Neutrophil (primary cell): ENCODE measurements around the gene CACNA2D3.

Source experiments
- H3K27ac ChIP-seq: fragments of 200-600 bp; sonication (generic); 2 replicates; pipeline ENCODE4 v1.5.1; 2016; ENCODE audit warnings: mild to moderate bottlenecking, moderate library complexity
- H3K27me3 ChIP-seq: fragments of 200-600 bp; sonication (generic); 2 replicates; pipeline ENCODE4 v1.6.0; 2016; ENCODE audit warnings: mild to moderate bottlenecking
- H3K36me3 ChIP-seq: fragments of 200-600 bp; sonication (generic); 2 replicates; pipeline ENCODE4 v1.5.1; 2017
- H3K4me1 ChIP-seq, 2 experiments: fragments of 200-600 bp in 1 of 2; sonication (generic) in 1 of 2; 1 replicate in 1 of 2; 2 replicates in 1 of 2; pipeline versions ENCODE4 v1.5.1 to v1.6.1; 2013 to 2016; ENCODE audit warnings: low read depth in 1 of 2, low read length in 1 of 2, mild to moderate bottlenecking in 1 of 2, moderate library complexity in 1 of 2; ENCODE audit not compliant: control insufficient read depth in 1 of 2, insufficient read depth in 1 of 2
- H3K4me3 ChIP-seq, 2 experiments: fragments of 200-600 bp in 1 of 2; sonication (generic) in 1 of 2; 1 replicate in 1 of 2; 2 replicates in 1 of 2; pipeline ENCODE4 v1.5.1; 2013 to 2016; ENCODE audit warnings: low read depth in 1 of 2, low read length in 1 of 2, mild to moderate bottlenecking in 1 of 2, moderate library complexity in 1 of 2
- H3K9me3 ChIP-seq: fragments of 200-600 bp; sonication (generic); 2 replicates; pipeline ENCODE4 v1.5.1; 2016
- CTCF ChIP-seq: fragments of 200-600 bp; sonication (generic); IDR thresholded peaks from 2 replicates; pipeline ENCODE4 v1.5.1; 2016; ENCODE audit warnings: antibody characterized with exemption

The CACNA2D3 gene

GRCh38 chr3:54305409-54306099 is 183.2 kb downstream of the CACNA2D3 start:
- no peak overlapping the region for H3K4me3 ChIP-seq
- H3K36me3 ChIP-seq: no peaks in the 10 kb centered on the region
- H3K27me3 ChIP-seq: no peaks in the 10 kb centered on the region
- no peak overlapping the region for H3K27ac ChIP-seq
- no peak for TF ChIP-seq CTCF
- no peaks in the 10 kb centered on the region for H3K4me1 ChIP-seq
- no peaks in the 10 kb centered on the region for H3K9me3 ChIP-seq

- Histone ChIP-seq H3K27me3 (no peaks in the 10 kb centered on the region), H3K4me3 (no peak overlapping the region)
- no peak for TF ChIP-seq CTCF
Observed at GRCh38 chr3:54307566-54308180, 185.3 kb downstream of the CACNA2D3 start.

GRCh38 chr3:54309601-54310000 is 187.2 kb downstream of the CACNA2D3 start:
- H3K4me1 ChIP-seq: no peaks in the 10 kb centered on the region
- no peak overlapping the region for H3K4me3 ChIP-seq
- no peak overlapping the region for H3K27ac ChIP-seq
- H3K36me3 ChIP-seq: no peaks in the 10 kb centered on the region
- H3K27me3 ChIP-seq: no peaks in the 10 kb centered on the region
- no peaks in the 10 kb centered on the region for H3K9me3 ChIP-seq
- TF ChIP-seq CTCF: no peak

More at GRCh38 chr3:54307566-54308180, 185.3 kb downstream of the CACNA2D3 start:
- H3K4me1 ChIP-seq: no peaks in the 10 kb centered on the region
- H3K27ac ChIP-seq: no peak overlapping the region
- no peaks in the 10 kb centered on the region for H3K9me3 ChIP-seq
- no peaks in the 10 kb centered on the region for H3K36me3 ChIP-seq

- Histone ChIP-seq H3K36me3 (no peaks in the 10 kb centered on the region), H3K27me3 (no peaks in the 10 kb centered on the region), H3K27ac (no peak overlapping the region), H3K4me1 (no peaks in the 10 kb centered on the region), H3K4me3 (no peak overlapping the region), H3K9me3 (no peaks in the 10 kb centered on the region)
- no peak for TF ChIP-seq CTCF
Observed at GRCh38 chr3:54311211-54311747, 188.9 kb downstream of the CACNA2D3 start.

- no peak for TF ChIP-seq CTCF
- H3K4me1 ChIP-seq: no peaks in the 10 kb centered on the region
- no peak overlapping the region for H3K27ac ChIP-seq
- H3K27me3 ChIP-seq: no peaks in the 10 kb centered on the region
- H3K9me3 ChIP-seq: no peaks in the 10 kb centered on the region
- H3K36me3 ChIP-seq: no peaks in the 10 kb centered on the region
- H3K4me3 ChIP-seq: no peak overlapping the region
Observed at GRCh38 chr3:54312156-54312899, 190.0 kb downstream of the CACNA2D3 start.
